GM21390 (cell line): Measurements from ENCODE around the gene ATF2.
"Not testable (repeated sequence)": the region's sequence is repeated elsewhere in the genome, so short reads cannot be mapped to it uniquely, and the experiment has no call there.

Experiments used
- ATAC-seq: cut with Tn5 transposase; IDR thresholded peaks from one replicate; pipeline ENCODE4 v1.9.1; 2021; ENCODE audit not compliant: unreplicated experiment

Gene ATF2

DNA sequence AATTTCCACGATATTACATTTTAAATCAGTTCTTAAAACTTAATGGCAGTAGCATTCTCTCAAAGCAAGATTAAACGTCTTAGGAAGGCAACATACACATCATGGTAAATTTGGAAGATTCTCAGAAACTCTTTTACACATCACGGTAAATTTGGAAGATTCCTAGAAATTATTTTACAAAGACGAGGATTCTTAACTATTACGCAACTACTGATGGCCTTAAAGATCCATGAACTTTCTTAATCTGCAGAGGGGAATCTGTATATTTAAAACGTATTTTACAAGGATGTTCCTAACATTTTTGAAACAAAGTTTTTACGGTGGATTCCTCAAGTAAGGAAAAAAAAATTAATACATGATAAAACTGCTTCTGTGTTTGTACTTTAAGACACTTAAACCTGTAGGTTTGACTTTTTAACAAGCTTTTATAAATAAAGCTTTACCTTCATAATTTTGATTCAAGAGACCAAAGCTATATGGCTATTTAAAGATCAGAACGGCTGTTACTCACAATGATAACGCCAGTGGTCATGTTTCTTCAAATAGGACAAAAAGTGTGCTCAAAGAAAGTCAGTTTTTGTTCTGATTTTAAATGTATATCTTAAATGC is 1.7 kb downstream of the ATF2 start:
- no peak for ATAC-seq

DNA sequence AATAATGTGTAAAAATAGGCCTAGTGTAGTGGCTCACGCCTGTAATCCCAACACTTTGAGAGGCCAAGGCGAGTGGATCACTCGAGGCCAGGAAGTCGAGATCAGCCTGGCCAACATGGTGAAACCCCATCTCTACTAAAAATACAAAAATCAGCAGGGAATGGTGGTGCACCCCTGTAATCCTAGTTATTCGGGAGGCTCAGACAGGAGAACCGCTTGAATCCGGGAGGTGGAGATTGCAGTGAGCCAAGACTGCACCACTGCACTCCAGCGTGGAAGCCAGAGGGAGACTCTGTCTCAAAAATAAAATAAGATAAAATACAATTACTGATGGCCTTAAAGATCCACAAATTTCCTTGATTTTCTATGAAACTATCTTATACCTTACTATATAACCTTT is 3.8 kb downstream of the ATF2 start:
- no peak for ATAC-seq

DNA sequence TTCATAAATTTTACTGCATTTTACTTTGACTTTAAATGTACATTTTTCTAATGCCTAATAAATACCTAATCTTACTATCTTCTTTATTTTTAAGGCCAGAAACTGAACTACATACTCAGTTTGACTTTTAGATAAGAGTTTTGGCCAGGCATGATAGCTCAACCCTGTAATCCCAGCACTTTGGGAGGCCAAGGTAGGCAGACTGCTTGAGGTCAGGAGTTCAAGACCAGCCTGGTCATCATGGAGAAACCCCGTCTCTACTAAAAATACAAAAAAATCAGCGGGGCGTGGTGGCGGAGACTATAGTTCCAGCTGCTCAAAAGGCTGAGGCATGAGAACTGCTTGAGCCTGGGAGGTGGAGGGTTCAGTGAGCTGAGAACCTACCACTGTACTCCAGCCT is 9.1 kb downstream of the ATF2 start:
- ATAC-seq, result no peak

DNA sequence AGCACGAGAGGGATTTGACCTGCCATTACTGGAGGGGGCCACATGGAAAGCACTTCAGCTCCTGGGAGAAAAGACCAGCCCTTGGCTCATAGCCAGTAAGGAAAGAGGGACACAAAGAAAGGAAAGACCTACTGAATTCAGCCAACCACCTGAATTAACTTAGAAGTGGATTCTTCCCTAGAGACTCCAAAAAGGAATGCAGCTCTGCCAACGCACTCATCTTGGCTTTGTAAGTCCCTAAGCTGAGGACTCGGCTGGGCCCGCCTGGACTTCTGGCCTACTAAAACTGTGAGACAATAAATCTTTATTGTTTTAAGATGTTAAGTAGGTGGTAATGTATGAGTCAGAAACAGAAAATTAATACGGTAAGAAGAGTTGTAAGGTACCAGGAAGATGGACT is 11.5 kb downstream of the ATF2 start:
- no peak for ATAC-seq

DNA sequence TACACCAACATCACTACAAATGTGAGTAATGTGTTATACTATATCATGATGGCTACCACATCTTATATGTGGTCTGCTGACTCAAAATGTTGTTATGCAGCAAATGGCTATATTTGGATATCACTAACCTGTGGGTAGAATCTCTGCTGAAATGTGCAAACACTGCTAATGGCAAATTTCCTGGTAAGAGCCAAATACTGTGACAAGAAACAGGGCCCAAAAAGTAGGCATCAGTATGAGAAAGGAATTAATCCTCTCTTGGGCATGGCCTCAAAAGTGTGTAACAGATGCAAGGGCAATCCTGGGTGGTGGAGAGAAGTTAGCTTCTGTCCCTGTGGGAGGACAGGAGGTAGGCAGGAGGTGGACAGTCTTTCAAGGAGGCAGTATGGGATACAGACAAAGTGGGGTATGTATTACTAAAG is 13.3 kb downstream of the ATF2 start:
- ATAC-seq, result peak; percentile 69

DNA sequence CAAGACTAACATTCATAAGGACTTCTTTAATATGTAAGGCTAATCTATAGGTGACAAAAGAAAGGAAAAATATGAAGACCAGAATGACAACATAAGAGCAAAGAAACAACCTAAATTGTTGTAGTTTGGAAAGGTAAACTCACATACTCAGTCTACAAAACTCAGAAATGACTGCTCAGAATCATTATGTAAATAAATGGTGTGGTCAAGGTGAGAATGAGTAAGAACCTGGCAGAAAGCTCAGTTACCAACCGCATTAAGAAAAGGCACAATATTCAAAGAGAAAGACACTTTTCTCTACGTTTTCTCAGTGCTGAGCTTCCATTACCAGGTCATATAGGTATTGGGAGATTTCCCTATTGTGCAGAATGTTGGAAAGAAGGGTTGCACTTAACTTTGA is 15.8 kb downstream of the ATF2 start:
- ATAC-seq, result peak; percentile 81

DNA sequence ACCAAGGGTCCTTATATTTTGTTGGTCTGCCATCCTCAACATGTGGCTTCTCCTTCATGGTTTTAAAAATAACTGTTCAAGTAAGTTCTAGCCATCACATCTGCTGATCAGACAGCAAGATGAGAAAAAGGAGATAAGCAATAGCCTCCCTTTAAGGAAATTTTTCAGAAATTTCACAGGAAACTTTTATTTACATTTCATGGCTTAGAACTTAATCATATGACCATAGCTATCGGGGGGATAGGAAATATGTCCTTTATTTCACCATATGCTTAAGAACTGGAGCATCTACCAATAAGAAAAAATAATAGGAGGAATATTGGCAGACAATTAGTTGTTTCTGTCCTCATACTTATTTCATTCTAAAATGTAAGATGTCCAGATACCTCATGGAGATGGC is 16.2 kb downstream of the ATF2 start:
- no peak for ATAC-seq

DNA sequence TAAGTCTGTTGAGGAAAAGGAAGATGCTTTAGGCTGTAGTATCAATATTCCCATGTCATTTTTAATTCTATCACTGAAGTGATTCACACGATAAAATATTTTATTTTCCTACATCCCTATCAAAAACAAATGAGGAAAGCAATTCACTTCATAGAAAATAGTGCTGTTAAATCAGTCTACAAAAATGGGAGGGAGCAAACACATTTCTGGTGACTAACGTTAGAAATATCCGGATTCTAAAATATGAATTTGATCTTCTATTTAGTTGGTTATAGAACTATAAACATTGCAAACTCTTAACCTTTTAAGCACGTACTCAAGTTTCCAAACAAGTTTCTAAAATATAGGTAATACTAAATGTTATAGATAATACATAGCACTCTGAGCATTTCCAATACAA is 20.8 kb downstream of the ATF2 start:
- no peak for ATAC-seq

DNA sequence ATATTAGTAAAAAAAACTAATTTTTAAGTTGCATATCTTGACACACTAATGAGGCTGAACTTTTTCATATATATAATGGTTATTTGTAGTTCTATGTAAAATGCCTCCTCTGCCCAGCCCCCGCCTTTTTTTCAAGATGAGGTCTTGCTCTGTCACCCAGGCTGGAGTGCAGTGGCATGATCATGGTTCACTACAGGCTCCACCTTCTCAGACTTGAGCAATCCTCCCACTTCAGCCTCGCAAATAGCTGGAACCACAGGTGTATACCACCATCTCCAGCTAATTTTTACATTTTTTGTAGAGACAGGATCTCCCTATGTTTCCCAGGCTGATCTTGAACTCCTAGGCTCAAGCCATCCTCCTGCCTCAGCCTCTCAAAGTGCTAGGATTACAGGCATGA is 24.3 kb downstream of the ATF2 start:
- ATAC-seq, result no peak

DNA sequence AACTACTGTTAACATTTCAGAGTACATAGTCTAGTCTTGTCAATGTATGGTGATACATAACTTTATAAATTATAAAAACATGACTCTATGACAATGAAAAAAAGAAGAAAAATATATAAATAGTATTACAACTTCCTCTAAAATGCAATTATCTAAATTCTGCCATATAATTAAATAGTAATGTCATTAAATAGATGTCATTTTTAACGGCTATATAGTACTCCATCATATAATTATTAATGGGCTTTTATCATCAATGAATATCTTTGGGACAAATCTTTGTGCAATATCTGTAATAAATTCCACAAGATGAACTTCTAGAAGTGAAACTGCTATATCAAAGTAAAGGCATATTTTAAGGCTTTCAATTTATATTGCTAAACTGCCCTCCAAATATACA is 24.8 kb downstream of the ATF2 start:
- ATAC-seq, result no peak

DNA sequence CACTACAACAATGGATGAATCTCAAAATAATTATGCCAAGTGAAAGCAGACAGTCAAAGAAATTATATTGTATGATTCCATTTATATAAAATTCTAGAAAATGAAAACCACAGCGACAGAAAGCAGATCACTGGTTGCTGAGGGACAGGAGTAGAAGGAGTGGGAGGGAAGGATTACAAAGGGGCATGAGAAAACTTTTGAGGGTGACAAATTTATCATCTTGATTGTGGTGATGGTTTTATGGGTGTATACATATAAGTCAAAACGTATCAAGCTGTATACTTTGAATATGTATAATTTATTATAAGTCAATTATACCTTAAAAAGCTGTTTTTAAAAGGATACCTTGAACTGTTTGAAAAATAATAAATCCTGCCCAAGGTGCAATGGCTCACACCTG is 27.7 kb downstream of the ATF2 start:
- ATAC-seq, result no peak

DNA sequence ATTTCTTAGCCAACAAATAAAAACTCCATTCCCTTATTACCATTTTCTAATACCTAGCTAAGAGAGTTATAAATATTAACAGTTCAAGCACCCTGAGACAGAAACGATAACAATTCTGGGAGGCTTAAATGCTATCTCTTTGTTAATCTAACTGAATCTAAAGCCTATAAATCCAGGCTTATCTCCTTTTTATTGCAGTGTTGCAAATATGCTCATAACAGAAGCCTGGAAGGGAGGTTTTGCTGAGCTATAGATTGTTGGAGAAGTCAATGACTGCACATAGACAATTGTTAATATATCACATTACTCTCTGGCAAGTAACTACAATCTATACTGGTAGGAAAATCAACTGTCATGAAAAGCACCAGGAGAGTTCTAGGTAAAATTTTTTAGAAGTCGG is 30.2 kb downstream of the ATF2 start:
- ATAC-seq, result no peak

DNA sequence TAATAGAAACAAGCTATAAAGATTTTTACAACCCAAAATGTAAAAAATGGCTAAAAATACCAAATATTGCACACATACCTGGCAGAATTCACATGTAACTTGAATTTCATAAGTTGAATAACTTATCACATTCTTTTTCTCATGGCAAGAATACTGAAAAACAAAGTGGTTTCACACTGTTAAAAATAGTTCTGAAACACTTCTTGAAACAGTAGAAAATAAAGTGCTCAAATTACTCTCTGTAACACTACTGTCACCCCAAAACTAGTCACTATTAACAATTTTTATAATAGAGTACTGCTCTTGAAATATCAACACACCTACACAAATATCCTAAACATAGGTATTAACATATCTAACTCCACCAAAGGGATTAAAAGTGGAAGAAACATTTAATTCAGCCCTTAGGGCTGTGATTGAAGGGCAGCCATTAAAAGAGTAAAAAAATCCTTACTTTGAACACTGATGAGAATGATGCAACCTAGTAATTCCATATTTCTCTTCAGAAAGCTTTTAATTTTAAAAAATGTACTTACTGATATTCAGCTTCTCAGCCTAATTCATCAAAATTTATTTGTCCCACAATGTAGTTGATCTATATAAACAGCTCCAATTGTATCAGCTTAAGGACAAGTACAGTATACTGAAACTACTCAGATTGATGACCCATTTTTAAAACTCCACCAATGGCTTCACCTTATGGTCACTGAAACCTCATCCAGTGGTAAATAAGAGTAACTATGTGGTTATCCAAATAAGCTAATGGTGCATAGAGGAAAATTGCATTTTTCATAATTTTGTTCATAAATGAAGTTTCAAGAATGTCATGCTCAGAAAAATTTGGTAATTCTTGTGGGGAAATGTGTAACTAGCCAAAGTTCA is 31.4 kb downstream of the ATF2 start:
- ATAC-seq, result peak; percentile 77

DNA sequence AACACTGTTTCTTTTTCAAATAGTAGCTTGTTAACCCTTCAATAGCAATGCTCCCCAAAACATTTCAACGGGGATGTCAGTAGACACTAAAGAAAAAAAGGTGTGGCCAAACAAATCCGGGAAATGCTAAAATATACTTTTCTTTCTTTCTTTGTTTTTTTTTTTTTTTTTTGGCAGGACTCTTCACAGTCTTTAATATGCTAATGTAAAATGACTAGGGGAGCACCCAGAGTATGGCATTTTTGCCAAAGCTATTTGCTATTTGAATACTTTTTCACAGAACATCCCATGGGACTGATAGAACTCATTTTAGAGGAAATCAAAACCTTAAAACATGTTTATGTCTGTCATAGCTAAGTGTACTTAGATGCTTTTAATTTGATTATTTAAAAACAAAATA is 32.1 kb downstream of the ATF2 start:
- no peak for ATAC-seq

DNA sequence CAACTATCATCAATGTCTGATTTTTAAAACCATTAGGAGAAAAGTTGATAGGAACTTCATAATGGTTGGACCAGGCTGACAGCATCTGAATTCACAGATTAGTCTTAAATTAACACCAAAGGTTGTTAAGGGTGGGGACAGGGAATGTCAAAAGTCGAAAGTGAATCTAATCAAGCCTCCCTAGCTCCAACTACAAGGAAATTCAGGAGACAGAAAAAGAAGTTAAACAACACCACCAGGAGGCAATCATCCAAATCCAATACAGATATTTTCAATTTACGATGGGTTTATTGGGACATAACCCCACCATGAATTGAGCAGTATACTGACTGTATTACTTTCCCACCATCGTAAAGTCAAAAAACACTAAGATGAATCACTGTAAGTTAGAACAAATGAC is 32.8 kb downstream of the ATF2 start:
- ATAC-seq, result no peak

DNA sequence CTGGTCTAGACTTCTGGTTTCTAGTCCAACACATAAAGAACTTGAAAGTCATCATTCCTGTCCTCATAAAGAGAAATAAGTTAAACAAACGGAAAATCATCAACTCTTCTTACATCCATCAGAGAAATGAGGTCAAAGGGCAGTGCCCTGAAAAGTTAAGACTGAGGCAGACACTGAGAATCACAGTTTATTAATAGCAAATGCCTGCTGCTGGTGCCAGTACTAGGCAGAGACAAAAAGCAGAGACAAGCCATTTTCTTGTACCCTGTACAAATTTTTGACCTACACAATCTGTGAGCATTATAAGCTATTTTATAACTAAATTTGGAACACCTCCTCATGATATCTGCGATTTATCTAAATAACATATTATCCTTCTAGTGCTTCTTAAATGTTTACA is 36.8 kb downstream of the ATF2 start:
- ATAC-seq, result no peak

DNA sequence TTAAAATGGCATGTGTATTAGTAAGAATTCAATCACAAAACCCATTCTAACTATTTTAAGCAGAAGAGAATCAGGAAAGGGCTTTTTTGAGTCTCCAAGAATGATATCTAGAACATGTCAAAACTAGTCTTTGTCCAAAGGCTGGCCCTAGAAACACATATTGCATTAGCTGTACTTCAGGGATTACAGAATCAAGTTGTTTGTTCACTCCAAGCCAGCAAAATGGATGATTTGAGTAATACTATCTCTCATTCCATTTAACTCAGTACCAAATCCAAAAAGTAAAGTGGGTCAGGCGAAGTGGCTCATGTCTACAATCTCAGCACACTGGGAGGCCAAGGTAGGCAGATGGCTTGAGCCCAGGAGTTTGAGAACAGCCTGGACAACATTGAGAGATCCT is 41.3 kb downstream of the ATF2 start:
- ATAC-seq, result no peak

DNA sequence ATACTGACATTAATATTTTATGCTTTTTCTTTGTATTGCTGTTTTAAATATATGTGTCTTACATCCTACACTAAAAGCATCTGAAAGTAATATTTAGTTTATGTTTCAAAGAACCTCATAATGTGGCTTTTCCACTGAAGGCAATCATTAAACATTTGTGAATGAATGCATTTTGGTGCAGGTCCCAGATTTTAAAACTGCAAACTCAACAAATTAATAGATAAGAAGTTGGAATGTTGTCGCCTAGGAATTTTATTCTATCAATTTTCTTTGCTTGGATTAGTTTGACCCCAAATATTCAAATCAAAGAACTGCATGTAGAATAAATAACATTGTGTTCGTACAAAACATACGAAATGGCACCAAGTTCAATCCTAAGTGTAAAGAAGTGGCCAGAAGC is 44.7 kb downstream of the ATF2 start:
- ATAC-seq, result no peak

DNA sequence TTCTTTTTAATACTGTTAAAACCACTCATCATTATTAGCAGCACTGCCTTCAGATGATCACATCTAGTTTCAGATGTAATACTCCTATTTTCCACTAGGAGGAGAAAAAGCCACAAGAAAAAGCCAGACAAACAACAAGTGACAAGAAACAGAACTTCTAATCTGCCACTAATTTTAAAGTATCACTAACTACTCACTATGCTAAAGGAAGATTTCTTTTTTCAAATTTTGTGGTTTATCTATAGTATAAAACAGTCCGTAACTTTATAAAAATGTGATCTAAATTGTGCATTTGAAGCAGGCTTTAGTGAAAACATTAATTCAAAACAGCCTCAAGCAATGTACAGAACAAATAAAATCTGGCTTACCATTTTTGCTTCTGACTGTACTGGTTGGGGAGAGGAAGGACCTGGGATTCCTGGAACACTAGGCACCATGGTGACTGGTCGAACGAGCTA is 56.8 kb downstream of the ATF2 start:
- peak; percentile 73 for ATAC-seq

DNA sequence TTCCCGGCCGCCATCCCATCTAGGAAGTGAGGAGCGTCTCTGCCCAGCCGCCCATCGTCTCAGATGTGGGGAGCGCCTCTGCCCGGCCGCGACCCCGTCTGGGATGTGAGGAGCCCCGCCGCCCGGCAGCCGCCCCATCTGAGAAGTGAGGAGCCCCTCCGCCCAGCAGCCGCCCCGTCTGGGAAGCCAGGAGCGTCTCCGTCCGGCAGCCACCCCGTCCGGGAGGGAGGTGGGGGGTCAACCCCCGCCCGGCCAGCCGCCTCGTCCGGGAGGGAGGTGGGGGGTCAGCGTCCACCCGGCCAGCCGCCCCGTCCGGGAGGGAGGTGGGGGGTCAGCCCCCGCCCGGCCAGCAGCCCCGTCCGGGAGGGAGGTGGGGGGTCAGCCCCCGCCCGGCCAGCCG is 59.9 kb downstream of the ATF2 start:
- ATAC-seq, result not testable (repeated sequence)

DNA sequence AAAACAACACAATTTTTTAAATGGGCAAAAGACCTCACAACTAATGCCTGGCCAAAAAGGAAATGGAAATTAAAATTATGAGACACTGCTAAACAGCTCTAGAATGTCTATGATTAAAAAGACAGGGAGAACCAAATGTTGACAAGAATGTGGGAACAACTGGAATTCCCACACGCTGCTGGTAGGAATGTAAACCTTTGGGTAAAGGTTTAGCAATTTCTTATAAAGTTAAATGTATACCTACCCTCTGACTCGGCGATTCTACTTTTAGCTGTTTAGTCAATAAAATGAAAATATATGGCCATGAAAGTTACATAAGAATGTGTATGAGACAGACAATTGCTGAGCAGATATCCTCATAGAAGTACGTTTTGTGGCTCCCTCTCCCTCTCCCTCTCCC is 60.9 kb downstream of the ATF2 start:
- ATAC-seq, result no peak

DNA sequence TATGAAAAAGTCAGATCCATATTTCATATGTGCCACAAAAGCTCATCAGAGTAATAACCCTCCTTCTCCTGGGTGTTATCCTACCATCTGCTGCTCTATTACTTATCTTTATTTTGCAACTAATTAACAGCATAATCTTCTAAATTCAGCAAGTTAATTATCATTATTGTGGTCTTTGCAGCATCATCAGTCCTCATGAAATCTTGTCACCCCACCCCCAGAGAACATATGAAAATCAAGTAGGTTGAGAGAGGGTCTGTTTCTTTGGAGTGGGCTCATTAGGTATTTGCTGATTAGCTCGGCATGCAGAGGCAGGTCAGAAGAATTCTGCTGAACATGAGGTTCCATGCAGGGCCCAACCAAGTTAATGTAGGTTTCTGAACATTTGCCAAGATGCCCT is 64.8 kb downstream of the ATF2 start:
- no peak for ATAC-seq

DNA sequence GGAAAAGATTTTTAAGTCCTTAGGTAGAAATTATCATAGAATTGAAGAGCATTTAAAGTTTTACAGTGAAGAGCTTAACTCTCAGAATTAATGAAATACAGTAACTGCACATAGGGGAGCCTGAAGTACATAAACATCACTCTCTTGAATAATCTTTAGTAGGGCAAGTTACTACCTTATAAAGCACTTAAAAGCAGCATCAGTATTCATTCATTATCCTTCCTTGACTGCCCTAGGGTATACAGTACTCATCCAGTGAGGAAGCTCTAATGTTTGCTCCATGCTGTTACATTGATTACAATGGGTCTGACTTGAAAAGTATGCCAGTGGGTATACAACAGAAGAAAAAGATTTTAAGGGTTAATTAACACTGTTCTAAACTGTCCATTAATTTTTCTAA is 66.5 kb downstream of the ATF2 start:
- ATAC-seq, result no peak
